ENCODE measurements around the gene ACTR1B.
"Not testable (repeated sequence)": the region's sequence is repeated elsewhere in the genome, so short reads cannot be mapped to it uniquely, and the experiment has no call there.

Gene ACTR1B

DNA sequence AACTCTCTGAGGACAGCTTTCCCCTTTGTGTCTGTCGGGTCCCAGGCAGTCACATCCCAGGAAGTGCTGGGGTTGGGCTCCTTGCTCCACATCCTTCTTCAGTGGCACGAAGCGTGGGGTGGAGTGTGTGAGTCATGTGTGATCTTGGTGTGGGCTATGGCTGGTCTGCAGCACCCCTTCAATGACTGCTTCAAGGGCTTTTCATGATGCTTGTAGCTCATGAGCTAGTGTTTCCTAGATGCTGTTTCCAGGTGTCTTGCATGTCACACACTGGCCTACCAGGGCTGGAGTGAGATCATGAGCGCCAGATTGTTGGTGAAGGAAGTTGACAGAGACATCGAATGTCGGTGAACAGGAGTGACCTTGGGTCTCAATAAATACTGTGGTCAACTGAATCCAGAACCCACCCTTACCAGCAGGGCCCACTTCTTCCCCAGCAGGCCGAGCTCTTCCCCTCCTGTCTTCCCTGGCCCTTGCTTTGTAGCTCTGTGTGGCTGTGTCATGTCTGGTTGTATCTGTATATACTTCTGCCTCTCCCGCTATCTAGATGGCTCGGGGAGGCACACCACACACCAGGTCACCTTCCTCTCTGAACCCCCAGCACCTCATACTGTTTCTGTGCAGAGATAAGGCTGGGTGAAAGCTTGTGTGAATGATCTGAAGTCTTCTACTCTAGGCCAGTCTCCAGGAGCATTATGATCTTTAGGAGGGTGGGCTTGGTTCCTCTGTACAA is 9.5 kb upstream of the ACTR1B start:
- no peaks in the 10 kb centered on the region for H3K27me3 ChIP-seq (ENCODE audit: control insufficient read depth, insufficient read depth, low read length)
- H3K4me3 ChIP-seq (ENCODE audit: low read depth, low read length) = no peak overlapping the region
- H3K27ac ChIP-seq = no peak overlapping the region
- H3K4me2 ChIP-seq (ENCODE audit: low read length) = no peak overlapping the region
- H3K9ac ChIP-seq = no peak overlapping the region
- H3K4me1 ChIP-seq = no peaks in the 10 kb centered on the region
- H3K36me3 ChIP-seq (ENCODE audit: control insufficient read depth, insufficient read depth, low read length) = no peaks in the 10 kb centered on the region
- H2AFZ ChIP-seq = no peak overlapping the region
- no peaks in the 10 kb centered on the region for H3K79me2 ChIP-seq
- no peaks in the 10 kb centered on the region for H3K9me3 ChIP-seq (ENCODE audit: control insufficient read depth, low read length)
- TF ChIP-seq, protein P1, sequence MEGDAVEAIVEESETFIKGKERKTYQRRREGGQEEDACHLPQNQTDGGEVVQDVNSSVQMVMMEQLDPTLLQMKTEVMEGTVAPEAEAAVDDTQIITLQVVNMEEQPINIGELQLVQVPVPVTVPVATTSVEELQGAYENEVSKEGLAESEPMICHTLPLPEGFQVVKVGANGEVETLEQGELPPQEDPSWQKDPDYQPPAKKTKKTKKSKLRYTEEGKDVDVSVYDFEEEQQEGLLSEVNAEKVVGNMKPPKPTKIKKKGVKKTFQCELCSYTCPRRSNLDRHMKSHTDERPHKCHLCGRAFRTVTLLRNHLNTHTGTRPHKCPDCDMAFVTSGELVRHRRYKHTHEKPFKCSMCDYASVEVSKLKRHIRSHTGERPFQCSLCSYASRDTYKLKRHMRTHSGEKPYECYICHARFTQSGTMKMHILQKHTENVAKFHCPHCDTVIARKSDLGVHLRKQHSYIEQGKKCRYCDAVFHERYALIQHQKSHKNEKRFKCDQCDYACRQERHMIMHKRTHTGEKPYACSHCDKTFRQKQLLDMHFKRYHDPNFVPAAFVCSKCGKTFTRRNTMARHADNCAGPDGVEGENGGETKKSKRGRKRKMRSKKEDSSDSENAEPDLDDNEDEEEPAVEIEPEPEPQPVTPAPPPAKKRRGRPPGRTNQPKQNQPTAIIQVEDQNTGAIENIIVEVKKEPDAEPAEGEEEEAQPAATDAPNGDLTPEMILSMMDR (IDR thresholded peaks at IDR 0.05) = no peak

DNA sequence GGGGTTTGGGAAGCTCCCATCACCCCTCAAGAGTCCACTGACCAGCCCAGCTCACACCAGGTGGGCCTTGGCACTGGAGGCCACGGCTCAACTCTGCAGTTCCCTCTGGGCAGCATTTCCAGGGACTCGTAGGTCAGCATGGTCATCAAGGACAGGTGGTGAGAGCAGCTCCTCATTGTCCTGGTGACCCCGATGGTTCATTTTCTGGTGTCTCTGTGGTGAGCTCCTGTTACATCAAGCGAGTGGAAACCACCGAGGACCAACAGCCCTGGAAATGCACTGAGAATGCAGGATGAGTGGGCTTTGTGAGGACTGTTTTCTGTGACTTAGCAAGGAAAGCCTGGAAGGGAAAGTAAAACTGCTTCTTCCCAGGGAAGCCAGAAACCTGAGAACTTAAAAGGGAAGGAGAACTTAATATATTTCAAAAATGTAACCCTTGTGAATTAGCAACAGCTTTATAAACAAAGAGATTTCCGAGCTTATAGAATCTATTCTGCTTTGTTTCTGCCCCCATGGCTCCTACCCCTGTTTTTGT is 8.8 kb upstream of the ACTR1B start:
- H3K36me3 ChIP-seq (ENCODE audit: control insufficient read depth, insufficient read depth, low read length); H3K9me3 ChIP-seq (ENCODE audit: control insufficient read depth, low read length); H3K27ac ChIP-seq; H3K4me3 ChIP-seq (ENCODE audit: low read depth, low read length); H3K4me1 ChIP-seq; H3K4me2 ChIP-seq (ENCODE audit: low read length); H3K9ac ChIP-seq; H3K27me3 ChIP-seq (ENCODE audit: control insufficient read depth, insufficient read depth, low read length); H3K79me2 ChIP-seq; H2AFZ ChIP-seq: not testable (repeated sequence)

DNA sequence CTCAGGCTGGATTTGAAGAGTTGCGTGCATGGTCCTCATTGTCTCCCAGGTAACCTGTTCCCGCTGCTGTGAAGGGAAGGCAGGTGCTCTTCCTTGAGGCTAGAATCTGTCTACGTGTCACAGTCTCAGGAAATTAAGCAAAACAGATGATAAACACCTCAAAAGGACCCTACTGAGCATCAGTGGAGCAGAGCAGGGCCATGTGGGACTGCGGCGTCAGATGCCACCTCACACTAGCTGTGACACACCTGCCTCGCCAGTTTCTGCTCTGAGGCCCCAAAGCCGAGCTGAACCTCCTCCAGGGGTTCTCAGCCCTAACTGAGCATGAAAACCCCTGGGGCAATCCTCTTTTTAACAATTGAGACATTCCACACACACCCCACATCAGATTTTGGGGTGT is 7.7 kb upstream of the ACTR1B start:
- Histone ChIP-seq H3K4me2 (ENCODE audit: low read length) (no peak overlapping the region), H3K9me3 (ENCODE audit: control insufficient read depth, low read length) (no peaks in the 10 kb centered on the region), H3K4me1 (no peaks in the 10 kb centered on the region), H2AFZ (no peak overlapping the region), H3K36me3 (ENCODE audit: control insufficient read depth, insufficient read depth, low read length) (no peaks in the 10 kb centered on the region), H3K27me3 (ENCODE audit: control insufficient read depth, insufficient read depth, low read length) (no peaks in the 10 kb centered on the region), H3K27ac (no peak overlapping the region), H3K79me2 (no peaks in the 10 kb centered on the region), H3K4me3 (ENCODE audit: low read depth, low read length) (no peak overlapping the region), H3K9ac (no peak overlapping the region)
- TF ChIP-seq, protein P1 (IDR thresholded peaks at IDR 0.05) = no peak

DNA sequence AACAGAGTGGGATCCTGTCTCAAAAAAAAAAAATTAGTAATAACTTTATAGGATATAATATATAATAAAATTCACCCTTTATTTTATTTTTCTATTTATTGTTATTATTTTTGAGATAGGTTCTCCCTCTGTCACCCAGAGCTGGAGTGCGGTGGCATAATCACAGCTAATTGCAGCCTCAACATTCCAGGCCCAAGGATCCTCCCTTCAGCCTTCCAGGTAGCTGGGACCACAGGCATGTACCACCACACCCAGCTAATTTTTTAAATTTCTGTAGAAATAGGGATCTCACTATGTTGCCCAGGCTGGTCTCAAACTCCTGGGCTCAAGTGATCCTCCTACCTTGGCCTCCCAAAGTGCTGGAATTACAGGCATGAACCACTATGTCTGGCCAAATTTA is 6.6 kb upstream of the ACTR1B start:
- Histone ChIP-seq H3K4me1 (no peaks in the 10 kb centered on the region), H3K9ac (no peak overlapping the region), H3K4me3 (ENCODE audit: low read depth, low read length) (no peak overlapping the region), H3K27me3 (ENCODE audit: control insufficient read depth, insufficient read depth, low read length) (no peaks in the 10 kb centered on the region), H3K4me2 (ENCODE audit: low read length) (no peak overlapping the region), H3K79me2 (no peaks in the 10 kb centered on the region), H2AFZ (no peak overlapping the region), H3K36me3 (ENCODE audit: control insufficient read depth, insufficient read depth, low read length) (no peaks in the 10 kb centered on the region), H3K9me3 (ENCODE audit: control insufficient read depth, low read length) (no peaks in the 10 kb centered on the region), H3K27ac (no peak overlapping the region)
- TF ChIP-seq, protein P1 (IDR thresholded peaks at IDR 0.05) = no peak

DNA sequence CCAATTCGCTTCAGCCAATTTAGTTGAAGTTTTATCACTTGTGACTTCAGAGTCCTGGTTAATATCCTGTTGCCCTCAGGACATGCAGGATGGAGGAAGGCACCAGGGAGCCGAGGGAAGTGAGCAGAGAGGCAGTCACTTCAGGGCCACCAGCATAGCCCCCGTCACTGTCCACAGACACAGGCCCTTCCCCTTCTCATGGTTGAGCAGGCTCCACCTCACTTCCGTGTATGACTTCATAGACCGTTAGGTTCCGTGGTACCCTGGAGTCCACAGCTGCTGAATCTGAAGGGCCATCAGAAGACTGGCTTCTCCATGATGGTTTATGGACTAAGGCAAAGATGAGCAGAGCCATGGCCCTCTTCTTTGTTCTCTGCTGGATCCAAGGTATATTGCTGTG is 5.6 kb upstream of the ACTR1B start, which contains the start of gene C2orf92:
Gene C2orf92, plus strand, starts transcription at position 266 of the 400 bp plus-strand sequence. Its CDS starts 76 bp downstream, at position 342.
- Histone ChIP-seq H3K27ac (no peak within 1 kb of the TSS), H3K9me3 (ENCODE audit: control insufficient read depth, low read length) (no peaks in the 10 kb centered on the region)
- TF ChIP-seq, protein P1 (IDR thresholded peaks at IDR 0.05) = no peak

More for the DNA sequence above, 5.6 kb upstream of the ACTR1B start, which contains the start of gene C2orf92:
- no peaks in the 10 kb centered on the region for H3K36me3 ChIP-seq (ENCODE audit: control insufficient read depth, insufficient read depth, low read length)
- no peaks in the 10 kb centered on the region for H3K4me1 ChIP-seq
- no peak within 1 kb of the TSS for H2AFZ ChIP-seq
- no peaks in the 10 kb centered on the region for H3K79me2 ChIP-seq
- H3K27me3 ChIP-seq (ENCODE audit: control insufficient read depth, insufficient read depth, low read length) = no peaks in the 10 kb centered on the region
- H3K4me3 ChIP-seq (ENCODE audit: low read depth, low read length) = no peak within 1 kb of the TSS
- H3K9ac ChIP-seq = no peak within 1 kb of the TSS
- no peak within 1 kb of the TSS for H3K4me2 ChIP-seq (ENCODE audit: low read length)
